HCT116 (cell line): ENCODE results near the gene COA7.

Experiments
- ATF3 ChIP-seq: IDR thresholded peaks from 2 replicates; pipeline ENCODE4 v1.6.1; 2012
- CTCF ChIP-seq, 3 experiments: fragments of 200-600 bp in 1 of 3; sonication (generic) in 1 of 3; IDR thresholded peaks in 2 of 3; conservative IDR thresholded peaks in 1 of 3; 2 replicates each; pipeline ENCODE4 v1.5.1; 2012 to 2017; ENCODE audit warnings: low read depth in 2 of 3, low read length in 2 of 3, antibody characterized with exemption in 1 of 3, borderline replicate concordance in 1 of 3, control low read depth in 1 of 3, mild to moderate bottlenecking in 1 of 3, mixed read lengths in 1 of 3, mixed run types in 1 of 3, moderate library complexity in 1 of 3; ENCODE audit not compliant: insufficient read depth in 1 of 3
- ELF1 ChIP-seq: IDR thresholded peaks from 2 replicates; pipeline ENCODE4 v1.6.1; 2012; ENCODE audit warnings: low read depth, borderline replicate concordance
- EZH2 ChIP-seq: fragments of 200-600 bp; sonication (generic); IDR thresholded peaks from 2 replicates; pipeline ENCODE4 v1.6.1; 2017; ENCODE audit warnings: antibody characterized with exemption, mixed run types
- EZH2phosphoT487 ChIP-seq: fragments of 200-600 bp; IDR thresholded peaks from 2 replicates; pipeline ENCODE4 v1.6.1; 2018; ENCODE audit warnings: antibody characterized with exemption, borderline replicate concordance
- MAX ChIP-seq: IDR thresholded peaks from 2 replicates; pipeline ENCODE4 v1.6.1; 2012
- POLR2A ChIP-seq: IDR thresholded peaks from 2 replicates; pipeline ENCODE4 v1.7.0; 2011; ENCODE audit warnings: borderline replicate concordance; ENCODE audit not compliant: insufficient read depth, insufficient read length; ENCODE audit errors: extremely low read depth
- RAD21 ChIP-seq: IDR thresholded peaks from 2 replicates; pipeline ENCODE4 v1.6.1; 2012; ENCODE audit warnings: low read depth, mild to moderate bottlenecking
- REST ChIP-seq: IDR thresholded peaks from 2 replicates; pipeline ENCODE4 v1.6.1; 2012; ENCODE audit warnings: low read depth
- SP1 ChIP-seq: IDR thresholded peaks from 2 replicates; pipeline ENCODE4 v1.6.1; 2012; ENCODE audit warnings: low read depth
- SRF ChIP-seq: IDR thresholded peaks from 2 replicates; pipeline ENCODE4 v1.6.1; 2012; ENCODE audit warnings: low read depth
- ZBTB33 ChIP-seq: IDR thresholded peaks from 2 replicates; pipeline ENCODE4 v1.6.1; 2011; ENCODE audit warnings: mild to moderate bottlenecking, low read length, moderate library complexity; ENCODE audit not compliant: insufficient replicate concordance; ENCODE audit errors: extremely low read depth

- TF ChIP-seq POLR2A (no peak), EZH2phosphoT487 (no peak), EZH2 (no peak), MAX (no peak), CTCF (IDR thresholded peaks at IDR 0.05 in 2 of 3, conservative IDR thresholded peaks at IDR 0.05 in 1 of 3; ENCODE audit: borderline replicate concordance in 1 of 3, insufficient read depth in 1 of 3, low read depth in 2 of 3, low read length in 2 of 3) (no peak), ATF3 (no peak), ZBTB33 (no peak), REST (no peak), RAD21 (no peak), SRF (no peak), SP1 (no peak), ELF1 (no peak)
Measured at GRCh38 chr1:52660807-52661206, 37.3 kb downstream of the COA7 start.
